HG03378 (cell line): Measurements from ENCODE around the gene SNRNP27.
"Not testable (repeated sequence)": the region's sequence is repeated elsewhere in the genome, so short reads cannot be mapped to it uniquely, and the experiment has no call there.

Experiments used
- ATAC-seq: cut with Tn5 transposase; IDR thresholded peaks from one replicate; pipeline ENCODE4 v1.9.1; 2021; ENCODE audit warnings: mild to moderate bottlenecking, moderate library complexity; ENCODE audit not compliant: unreplicated experiment

SNRNP27 gene

DNA sequence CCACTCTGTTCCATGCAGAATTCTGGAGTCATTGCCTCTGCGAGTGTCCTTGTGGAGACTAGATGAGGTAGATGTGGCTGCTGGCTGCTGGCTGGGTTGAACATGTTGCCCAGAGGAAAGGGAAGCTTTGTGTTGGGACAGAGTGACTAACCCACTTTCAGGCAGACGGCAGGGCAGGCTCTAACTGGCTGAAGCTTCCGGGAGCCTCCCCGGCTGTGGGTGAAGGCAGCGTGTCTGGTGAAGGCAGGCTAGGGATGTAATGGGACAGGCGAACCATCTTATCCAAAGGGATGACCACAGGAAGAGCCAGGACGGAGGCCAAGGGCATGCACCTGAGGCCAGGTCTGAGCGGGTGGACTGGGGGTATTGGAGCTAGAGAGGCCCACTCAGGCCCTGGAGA lies 51.7 kb downstream of the SNRNP27 start:
- no peak for ATAC-seq

GRCh38 chr2:69945941-69946340 lies 52.2 kb downstream of the SNRNP27 start:
- ATAC-seq: no peak

DNA sequence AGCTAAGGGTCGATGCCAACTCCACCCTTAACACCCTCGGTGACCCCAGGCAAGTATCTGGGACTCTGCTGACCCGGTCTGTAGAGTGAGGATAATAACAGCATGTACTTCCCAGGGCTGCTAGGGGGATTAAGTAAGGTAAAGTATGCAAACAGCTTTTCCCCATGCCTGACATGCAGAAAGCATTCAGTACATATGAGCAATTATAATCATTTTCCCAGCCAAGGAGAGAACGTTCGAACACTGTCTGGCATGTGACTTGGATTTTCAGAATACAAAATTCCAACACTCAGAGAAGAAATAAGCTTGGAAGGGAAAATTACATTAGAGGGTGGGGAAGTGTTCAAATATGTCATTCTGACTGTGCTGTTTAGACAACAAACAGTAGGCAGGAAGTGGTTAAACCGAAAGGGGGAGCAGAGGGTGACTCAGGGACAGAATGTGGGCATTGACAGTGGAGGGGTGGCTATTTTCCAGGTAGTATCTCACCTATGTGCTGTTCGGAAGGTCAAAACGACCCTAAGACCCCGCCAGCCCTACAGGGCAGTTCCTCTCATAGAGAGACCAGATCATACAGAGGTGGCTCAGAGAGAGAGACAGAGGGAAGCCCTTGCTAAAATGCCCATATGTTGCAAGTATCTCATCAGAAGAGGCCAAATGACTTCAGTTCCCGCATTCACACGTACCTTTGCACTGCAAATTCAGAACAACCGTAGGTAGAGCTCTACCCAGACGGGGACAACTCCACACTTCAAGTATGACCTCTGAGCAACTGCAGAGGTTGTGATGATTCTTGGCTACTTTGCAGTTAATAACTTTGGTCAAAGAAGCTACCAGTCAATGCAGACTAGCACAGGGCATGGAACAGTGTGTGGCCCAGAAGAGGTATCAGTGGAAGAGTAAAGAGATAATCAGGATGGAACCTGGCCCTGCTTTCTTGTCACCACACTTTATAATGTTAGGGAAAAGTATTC lies 52.9 kb downstream of the SNRNP27 start:
- peak; percentile 85 for ATAC-seq

DNA sequence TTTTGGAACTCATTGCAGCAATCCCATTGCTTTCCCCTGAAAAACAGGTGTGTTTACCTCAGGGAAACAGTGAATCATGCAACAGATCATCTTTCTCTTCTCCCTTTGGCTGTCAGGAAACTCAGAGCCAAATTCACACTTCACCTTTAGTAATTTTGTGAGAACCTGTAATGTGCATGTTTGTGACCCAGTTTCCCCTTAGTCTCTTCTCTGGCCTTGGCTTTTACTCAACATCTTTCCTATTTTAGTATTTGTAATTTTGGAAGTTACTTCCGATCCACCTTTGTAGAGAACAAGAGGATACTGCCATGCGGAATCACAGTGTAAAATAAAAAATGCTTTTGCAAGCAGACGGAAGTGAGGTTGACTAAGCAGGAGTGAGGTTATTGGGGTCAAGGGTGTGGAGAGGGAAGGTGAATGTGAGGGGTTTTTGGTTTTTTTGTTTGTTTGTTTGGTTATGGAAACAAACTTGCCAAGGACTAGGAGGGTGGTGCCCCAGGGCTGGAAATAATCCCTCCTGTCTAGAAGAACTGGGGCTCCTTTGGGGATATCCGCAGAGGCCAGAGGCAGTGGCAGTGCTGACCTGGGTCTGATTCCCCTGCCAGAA lies 53.7 kb downstream of the SNRNP27 start:
- no peak for ATAC-seq

DNA sequence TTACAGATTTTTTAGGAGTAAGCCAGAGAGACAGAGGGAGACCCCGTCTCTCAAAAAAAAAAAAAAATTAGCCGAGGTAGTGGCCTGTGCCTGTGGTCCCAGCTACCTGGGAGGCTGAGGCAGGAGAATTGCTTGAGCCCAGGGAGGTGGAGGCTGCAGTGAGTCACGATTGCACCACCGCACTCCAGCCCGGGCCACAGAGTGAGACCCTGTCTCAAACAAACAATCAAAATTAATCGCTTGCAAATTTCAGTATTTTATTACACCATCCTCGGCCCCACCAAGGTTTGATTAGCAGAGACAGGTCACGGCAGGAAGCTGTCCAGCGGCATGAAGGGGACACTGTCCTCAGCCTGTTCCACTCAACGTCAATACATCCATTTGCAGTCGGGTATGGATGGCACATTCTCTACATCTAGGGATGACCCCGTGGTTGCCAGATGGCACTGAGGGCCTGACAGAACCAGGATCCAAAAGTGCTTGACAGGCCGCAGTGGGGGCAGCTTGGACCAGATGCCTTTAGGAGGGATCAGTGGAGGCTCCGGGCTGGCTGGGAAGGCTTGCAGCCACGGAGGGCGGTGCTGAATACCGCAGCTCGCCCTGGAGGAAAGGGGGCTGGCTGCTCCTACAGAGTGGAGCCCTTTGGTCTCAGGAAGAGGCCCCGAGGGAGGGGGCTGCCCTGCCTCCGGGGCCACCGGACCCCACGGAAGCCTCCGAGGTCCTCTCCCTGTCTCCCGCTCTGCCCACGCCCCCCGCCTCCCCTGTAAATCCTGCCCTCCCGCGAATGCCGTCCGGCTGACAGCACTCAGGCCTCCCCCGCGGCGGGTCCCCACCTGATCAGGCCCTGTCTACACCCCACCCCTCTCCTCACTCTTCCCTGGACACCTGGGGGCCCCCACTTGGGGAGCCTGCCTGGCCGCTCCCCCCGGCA lies 54.5 kb downstream of the SNRNP27 start:
- ATAC-seq: no peak

- no peak for ATAC-seq
Observed at GRCh38 chr2:69948963-69949645, 55.3 kb downstream of the SNRNP27 start.

DNA sequence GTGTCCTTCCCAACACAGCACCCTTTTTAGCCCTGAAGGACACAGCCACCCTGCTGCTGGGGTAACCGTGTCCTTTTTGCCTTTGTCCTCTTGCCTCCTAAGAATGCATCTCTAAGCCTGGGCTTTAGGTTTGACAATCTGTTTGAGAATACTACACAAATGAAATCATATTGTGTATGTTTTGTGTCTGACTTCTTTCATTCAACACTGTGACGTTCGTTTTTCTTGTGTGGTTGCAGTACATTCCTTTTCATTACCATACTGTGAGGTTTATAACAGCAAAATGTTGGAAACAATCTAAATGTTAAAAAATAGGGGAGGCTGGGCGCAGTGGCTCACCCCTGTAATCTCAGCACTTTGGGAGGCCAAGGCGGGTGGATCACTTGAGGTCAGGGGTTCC lies 56.5 kb downstream of the SNRNP27 start:
- no peak for ATAC-seq

GRCh38 chr2:69950671-69951070 lies 56.9 kb downstream of the SNRNP27 start:
- ATAC-seq: not testable (repeated sequence)

GRCh38 chr2:69952336-69953115 lies 58.8 kb downstream of the SNRNP27 start:
- no peak for ATAC-seq

DNA sequence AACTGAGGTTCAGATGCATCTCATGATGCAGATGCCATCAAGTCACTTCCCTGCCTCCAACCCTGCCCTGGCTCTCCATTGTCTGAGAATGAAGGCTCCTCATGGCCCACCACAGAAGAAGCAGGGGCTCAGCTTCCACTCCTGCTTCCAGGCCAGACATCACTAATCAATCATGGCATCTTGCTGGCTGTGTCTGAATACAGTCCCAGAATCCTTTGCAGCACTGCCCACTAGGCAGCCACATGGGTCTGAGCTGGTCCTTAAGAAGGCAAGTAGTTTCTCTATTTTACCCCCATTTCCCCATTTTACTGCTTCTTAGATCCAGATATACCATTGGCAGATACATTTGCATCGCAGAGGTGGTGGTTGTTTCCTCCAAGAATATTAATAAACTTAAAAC lies 60.3 kb downstream of the SNRNP27 start:
- ATAC-seq: no peak
